Measurements from ENCODE around the gene FNDC5. TPM values are rescaled to one million over a fixed set of nuclear protein-coding genes. Genes with fewer than 3 reads are reported as not detected.

Gene FNDC5
- total RNA-seq, 1 experiment from 2014 or later, result 4.5 TPM

GRCh38 chr1:32861904-32862695 lies 8.6 kb downstream of the FNDC5 start:
- TF ChIP-seq, protein P1, sequence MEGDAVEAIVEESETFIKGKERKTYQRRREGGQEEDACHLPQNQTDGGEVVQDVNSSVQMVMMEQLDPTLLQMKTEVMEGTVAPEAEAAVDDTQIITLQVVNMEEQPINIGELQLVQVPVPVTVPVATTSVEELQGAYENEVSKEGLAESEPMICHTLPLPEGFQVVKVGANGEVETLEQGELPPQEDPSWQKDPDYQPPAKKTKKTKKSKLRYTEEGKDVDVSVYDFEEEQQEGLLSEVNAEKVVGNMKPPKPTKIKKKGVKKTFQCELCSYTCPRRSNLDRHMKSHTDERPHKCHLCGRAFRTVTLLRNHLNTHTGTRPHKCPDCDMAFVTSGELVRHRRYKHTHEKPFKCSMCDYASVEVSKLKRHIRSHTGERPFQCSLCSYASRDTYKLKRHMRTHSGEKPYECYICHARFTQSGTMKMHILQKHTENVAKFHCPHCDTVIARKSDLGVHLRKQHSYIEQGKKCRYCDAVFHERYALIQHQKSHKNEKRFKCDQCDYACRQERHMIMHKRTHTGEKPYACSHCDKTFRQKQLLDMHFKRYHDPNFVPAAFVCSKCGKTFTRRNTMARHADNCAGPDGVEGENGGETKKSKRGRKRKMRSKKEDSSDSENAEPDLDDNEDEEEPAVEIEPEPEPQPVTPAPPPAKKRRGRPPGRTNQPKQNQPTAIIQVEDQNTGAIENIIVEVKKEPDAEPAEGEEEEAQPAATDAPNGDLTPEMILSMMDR (conservative IDR thresholded peaks at IDR 0.05), result no peak
- WGBS (ENCODE audit: extremely low coverage, insufficient read length, low lambda C conversion rate), result no CpG with 5 or more reads among the region's 3 CpGs
- Histone ChIP-seq H4K91ac (ENCODE audit: insufficient read length, low read depth, low read length) (no peak overlapping the region), H2BK120ac (ENCODE audit: low read depth, low read length, poor library complexity, severe bottlenecking) (no peak overlapping the region), H2BK15ac (ENCODE audit: low read depth, low read length) (no peak overlapping the region), H3K4ac (ENCODE audit: low read depth, low read length) (no peak overlapping the region), H3K4me1 (ENCODE audit: insufficient read depth, low read length) (no peaks in the 10 kb centered on the region), H2BK5ac (ENCODE audit: insufficient read length, low read length) (no peak overlapping the region), H3K14ac (ENCODE audit: insufficient read depth, low read length) (no peak overlapping the region), H3K9ac (ENCODE audit: extremely low read depth, insufficient read length, low read length) (no peak overlapping the region), H4K8ac (replicated peaks; ENCODE audit: insufficient read length, low read depth, low read length) (no peak overlapping the region), H4K20me1 (ENCODE audit: control insufficient read depth, insufficient read depth, insufficient read length) (no peaks in the 10 kb centered on the region), H3K79me2 (ENCODE audit: insufficient read depth, low read length) (no peaks in the 10 kb centered on the region), H3K56ac (ENCODE audit: insufficient read length, low read depth, low read length) (no peak overlapping the region), H3K23ac (ENCODE audit: insufficient read length, low read depth, low read length) (no peak overlapping the region), H2AK5ac (ENCODE audit: insufficient read length, low read length) (no peak overlapping the region), H3K23me2 (ENCODE audit: insufficient read length, low read depth, low read length, poor library complexity, severe bottlenecking) (no peaks in the 10 kb centered on the region), H2BK20ac (ENCODE audit: low read depth, low read length, poor library complexity, severe bottlenecking) (no peak overlapping the region), H2BK12ac (ENCODE audit: insufficient read length, low read depth, low read length) (no peak overlapping the region), H3K18ac (ENCODE audit: insufficient read length, low read depth, low read length) (no peak overlapping the region), H3T11ph (ENCODE audit: low read length) (no peak overlapping the region), H3K9me3 (ENCODE audit: control insufficient read depth, low read depth, low read length) (no peaks in the 10 kb centered on the region), H3K27ac (ENCODE audit: insufficient read length, low read depth, low read length) (no peak overlapping the region), H3K27me3 (ENCODE audit: insufficient read depth, low read length) (no peaks in the 10 kb centered on the region), H4K5ac (ENCODE audit: insufficient read length, low read depth, low read length) (no peak overlapping the region), H3K79me1 (ENCODE audit: insufficient read depth, low read depth, low read length, poor library complexity, severe bottlenecking) (no peaks in the 10 kb centered on the region), H2AFZ (ENCODE audit: low read length) (no peak overlapping the region), H3K4me2 (ENCODE audit: insufficient read depth, insufficient read length, low read length) (no peak overlapping the region)
- Mint-ChIP-seq H3K27ac (peak overlapping the region in 2 of 3 experiments; percentile 32 to 66; a peak in 2 of 7 replicates), H3K9me3 (no peaks in the 10 kb centered on the region), H3K27me3 (ENCODE audit: low read depth) (no peaks in the 10 kb centered on the region), H3K36me3 (ENCODE audit: insufficient read depth in 1 of 3, low read depth in 3 of 3) (peaks cover 8 to 23% (median 22%) of the 10 kb centered on the region in 3 experiments), H3K4me1 (peaks cover 0 to 2% of the 10 kb centered on the region in 2 experiments; a peak in 1 of 4 replicates), H3K4me3 (no peak overlapping the region)
- DNase-seq, result no peak
